Fibroblast of villous mesenchyme (primary cell): ENCODE measurements around the gene RYR2. TPM values are rescaled to one million over a fixed set of nuclear protein-coding genes. Genes with fewer than 3 reads are reported as not detected.
"Not testable (repeated sequence)": the region's sequence is repeated elsewhere in the genome, so short reads cannot be mapped to it uniquely, and the experiment has no call there.

ENCODE experiments used
- DNase-seq: peaks from one replicate; pipeline ENCODE4 v3.0.0-alpha.2; 2010; ENCODE audit warnings: low read depth
- H3K4me3 ChIP-seq: 2 replicates; pipeline ENCODE4 v1.5.1; 2011; ENCODE audit warnings: low read depth, mild to moderate bottlenecking, low read length
- CTCF ChIP-seq: IDR thresholded peaks from 2 replicates; pipeline ENCODE4 v1.5.1; 2012; ENCODE audit warnings: low read depth, mild to moderate bottlenecking, low read length; ENCODE audit not compliant: insufficient read depth
- total RNA-seq: library from RNA; depleted of rRNA; stranded (reverse); fragments of >200 nt; gene quantifications from 2 replicates; pipeline ENCODE4 v1.2.3, GENCODE V29; 2012

The RYR2 gene
- total RNA-seq, 1 donor = not detected

- no peak for TF ChIP-seq CTCF
- peak; percentile 49 for DNase-seq
- H3K4me3 ChIP-seq = no peak overlapping the region
These were observed 104.3 kb downstream of the RYR2 start for GRCh38 chr1:237146241-237146640.

- TF ChIP-seq CTCF = no peak
- no peak for DNase-seq
- H3K4me3 ChIP-seq = no peak overlapping the region
These were observed 107.9 kb downstream of the RYR2 start for GRCh38 chr1:237149857-237150256.

GRCh38 chr1:237151979-237152378 lies 110.0 kb downstream of the RYR2 start:
- H3K4me3 ChIP-seq, DNase-seq: not testable (repeated sequence)

- H3K4me3 ChIP-seq = no peak overlapping the region
- TF ChIP-seq CTCF = no peak
- DNase-seq = no peak
These were observed 110.7 kb downstream of the RYR2 start for GRCh38 chr1:237152506-237153335.

GRCh38 chr1:237154157-237154556 lies 112.2 kb downstream of the RYR2 start:
- TF ChIP-seq CTCF = no peak
- no peak overlapping the region for H3K4me3 ChIP-seq
- peak; percentile 11 for DNase-seq

GRCh38 chr1:237164406-237165352 lies 122.7 kb downstream of the RYR2 start:
- no peak for TF ChIP-seq CTCF
- H3K4me3 ChIP-seq = no peak overlapping the region
- no peak for DNase-seq

GRCh38 chr1:237166086-237166485 lies 124.1 kb downstream of the RYR2 start:
- H3K4me3 ChIP-seq = no peak overlapping the region
- no peak for DNase-seq
- TF ChIP-seq CTCF = no peak
